Activated T-cell treated with anti-CD3 and anti-CD28 coated beads, Interleukin-2, amount 50 U/mL, for 72 hours (primary cell): ENCODE measurements around the gene PCYT2. TPM values are rescaled to one million over a fixed set of nuclear protein-coding genes. Genes with fewer than 3 reads are reported as not detected.
"Not testable (repeated sequence)": the region's sequence is repeated elsewhere in the genome, so short reads cannot be mapped to it uniquely, and the experiment has no call there.

ENCODE experiments used
- ATAC-seq, 2 donors: fragments of 150-1000 bp; cut with Tn5 transposase; replicated peaks in 1 of 2; 2 replicates each; pipeline ENCODE4 v1.10.0; 2021; ENCODE audit warnings: moderate library complexity in 2 of 2, mild to moderate bottlenecking in 1 of 2
- DNase-seq, 2 donors: peaks; one replicate each; pipeline ENCODE4 v3.0.0; 2021 to 2022; ENCODE audit warnings: mixed read lengths in 1 of 2
- H3K27ac Mint-ChIP-seq: one replicate; pipeline ENCODE4 v1.8.0; 2022; ENCODE audit warnings: mild to moderate bottlenecking, moderate library complexity, mixed read lengths
- H3K27me3 Mint-ChIP-seq: one replicate; pipeline ENCODE4 v1.8.0; 2022; ENCODE audit warnings: low read depth, mixed read lengths
- H3K36me3 Mint-ChIP-seq, 2 donors: one replicate each; pipeline ENCODE4 v1.8.0; 2022; ENCODE audit warnings: mixed read lengths in 2 of 2, mild to moderate bottlenecking in 1 of 2; ENCODE audit not compliant: insufficient read depth in 2 of 2
- H3K4me1 Mint-ChIP-seq: one replicate; pipeline ENCODE4 v1.8.0; 2022; ENCODE audit warnings: low read depth, mixed read lengths
- H3K4me3 Mint-ChIP-seq, 2 donors: one replicate each; pipeline ENCODE4 v1.8.0; 2022; ENCODE audit warnings: mild to moderate bottlenecking in 2 of 2, mixed read lengths in 2 of 2, moderate library complexity in 2 of 2
- H3K9me3 Mint-ChIP-seq, 2 donors: one replicate each; pipeline ENCODE4 v1.8.0; 2022; ENCODE audit warnings: mixed read lengths in 2 of 2
- total RNA-seq, 2 donors: library from RNA; stranded (reverse); gene quantifications; one replicate each; pipeline ENCODE4 v1.2.3, GENCODE V29; 2022

The PCYT2 gene
- total RNA-seq = 10 to 100 TPM; 13.9 to 14.2 TPM

DNA sequence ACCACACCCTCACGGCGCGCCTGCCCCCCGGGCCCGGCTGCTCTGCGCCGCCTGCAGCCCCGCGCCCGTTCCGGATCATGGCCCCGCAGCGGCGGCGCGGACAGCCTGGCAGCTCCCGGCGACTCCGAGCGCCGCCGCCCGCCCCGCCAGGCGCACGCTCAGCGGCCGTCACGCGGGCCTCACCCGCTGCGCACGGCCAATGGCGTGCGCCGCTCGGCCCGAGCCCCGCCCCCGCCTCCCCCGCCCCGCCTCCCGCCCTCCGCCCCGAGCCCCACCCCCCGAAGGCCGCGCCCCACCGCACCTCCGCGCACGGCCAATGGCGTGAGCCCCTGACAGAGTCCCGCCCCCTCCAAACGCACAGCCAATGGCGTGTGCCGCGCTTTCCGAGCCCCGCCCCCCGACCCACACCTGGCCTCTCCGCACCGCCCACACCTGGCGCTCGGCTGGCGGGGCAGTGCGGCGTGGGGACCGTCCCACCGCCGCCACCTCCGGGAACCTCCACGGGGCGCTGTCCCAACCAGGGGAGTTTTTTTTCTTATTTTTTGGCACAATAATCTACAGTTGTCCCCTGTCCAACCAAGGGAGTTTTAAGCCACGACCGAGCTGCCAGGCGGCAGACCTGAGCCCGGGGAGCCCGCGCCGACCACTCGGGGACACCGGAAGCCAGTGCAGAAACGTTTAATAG lies at the start of gene PCYT2:
PCYT2 (minus strand) TSS at position 123 of the 685 bp plus-strand sequence; CDS start at position 79, 44 bp downstream.
- Mint-ChIP-seq H3K4me1 (peaks cover 36% of the 10 kb centered on the region), H3K27me3 (no peaks in the 10 kb centered on the region), H3K36me3 (peaks cover 1 to 11% of the 10 kb centered on the region in 2 donors), H3K27ac (no peak within 1 kb of the TSS), H3K9me3 (no peaks in the 10 kb centered on the region), H3K4me3 (peak within 1 kb of the TSS; percentile 83 to 85)
- ATAC-seq (peak; percentile 92 to 93), DNase-seq (peak; percentile 95 to 96)

DNA sequence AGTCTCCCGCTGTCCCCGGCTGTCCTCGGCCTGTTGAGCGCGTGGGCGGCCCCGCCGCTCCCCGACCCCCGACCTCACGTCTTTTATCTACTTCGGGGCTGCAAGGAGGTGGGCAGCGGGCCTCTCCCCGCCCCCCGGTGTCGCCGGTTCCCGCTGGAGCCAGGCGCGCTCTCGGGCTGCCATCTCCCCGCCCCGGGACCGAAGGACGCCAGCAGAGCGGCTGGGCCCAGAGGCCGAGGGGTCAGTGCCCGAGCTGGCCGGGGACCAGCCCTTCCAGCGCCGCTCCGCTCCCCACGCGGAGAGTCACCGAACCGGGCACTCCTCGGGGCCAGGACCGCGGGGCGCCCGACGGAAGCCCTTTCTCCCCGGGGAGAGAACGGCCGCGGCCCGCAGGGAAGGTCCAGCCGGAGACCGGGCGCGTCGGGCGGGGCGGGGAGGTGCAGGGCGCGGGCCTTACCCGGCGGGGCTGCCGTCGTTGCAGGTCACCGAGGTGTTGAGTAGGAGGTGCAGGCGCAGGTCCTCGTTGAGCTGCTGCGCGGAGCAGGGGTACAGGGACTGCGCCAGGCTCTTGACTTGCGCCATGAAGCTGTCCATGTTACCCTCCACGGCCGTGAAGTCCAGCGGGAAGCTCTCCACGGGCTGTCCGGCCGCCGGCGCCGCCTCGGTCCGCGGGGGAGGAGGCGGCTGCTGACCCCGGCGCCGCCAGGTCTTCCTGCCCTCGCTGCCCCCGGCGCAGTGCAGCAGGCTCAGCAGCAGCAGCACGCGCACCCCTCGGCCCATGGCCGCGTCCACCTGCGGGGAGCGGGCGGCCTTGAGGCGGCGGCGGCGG lies 49.1 kb upstream of the PCYT2 start:
- Mint-ChIP-seq H3K4me3 (peak overlapping the region in 1 of 2 donors; percentile 34), H3K27me3 (peaks cover 14% of the 10 kb centered on the region), H3K27ac (no peak overlapping the region), H3K36me3 (no peaks in the 10 kb centered on the region), H3K9me3 (no peaks in the 10 kb centered on the region), H3K4me1 (no peaks in the 10 kb centered on the region)
- DNase-seq (no peak), ATAC-seq (peak; percentile 6 to 7)

DNA sequence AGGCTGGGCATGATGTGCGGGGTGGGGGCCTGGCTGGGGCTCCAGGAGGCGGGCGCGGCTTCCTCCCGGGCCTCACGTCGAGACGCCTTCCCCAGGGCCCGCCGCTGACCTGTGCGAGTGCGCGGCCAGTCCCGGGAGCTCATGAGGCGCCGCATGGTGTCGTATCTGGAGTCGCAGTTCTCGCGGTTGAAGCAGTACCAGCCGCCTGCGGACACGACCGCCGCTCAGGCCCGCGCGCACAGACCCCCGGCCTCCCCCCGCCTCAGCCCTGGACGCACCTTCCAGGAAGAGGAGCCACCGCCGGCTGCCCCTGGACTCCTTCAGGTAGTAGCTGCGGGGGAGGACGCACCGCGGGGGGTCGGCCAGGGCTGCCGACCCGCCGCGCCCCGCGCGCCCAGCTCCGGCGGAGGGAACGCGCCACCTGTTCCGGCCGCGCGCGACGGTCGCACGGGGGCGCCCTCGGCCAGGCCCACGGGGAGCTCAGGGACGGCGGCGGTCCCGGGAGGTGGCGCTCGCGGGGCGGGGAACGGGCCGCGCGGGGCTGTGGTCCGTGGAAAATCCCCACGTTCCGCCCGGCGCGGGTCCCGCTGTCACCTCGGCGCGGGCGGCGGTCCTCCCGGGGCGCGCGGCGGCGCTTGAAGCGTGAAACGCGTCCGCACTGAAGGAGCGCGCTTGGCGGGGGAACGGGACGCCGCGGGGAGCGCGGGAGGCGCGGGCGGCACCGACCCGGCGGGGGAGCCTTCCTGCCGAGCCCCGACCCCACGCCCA lies 48.3 kb upstream of the PCYT2 start:
- no peak overlapping the region for H3K27ac Mint-ChIP-seq
- peak overlapping the region; percentile 74 for H3K4me3 Mint-ChIP-seq

DNA sequence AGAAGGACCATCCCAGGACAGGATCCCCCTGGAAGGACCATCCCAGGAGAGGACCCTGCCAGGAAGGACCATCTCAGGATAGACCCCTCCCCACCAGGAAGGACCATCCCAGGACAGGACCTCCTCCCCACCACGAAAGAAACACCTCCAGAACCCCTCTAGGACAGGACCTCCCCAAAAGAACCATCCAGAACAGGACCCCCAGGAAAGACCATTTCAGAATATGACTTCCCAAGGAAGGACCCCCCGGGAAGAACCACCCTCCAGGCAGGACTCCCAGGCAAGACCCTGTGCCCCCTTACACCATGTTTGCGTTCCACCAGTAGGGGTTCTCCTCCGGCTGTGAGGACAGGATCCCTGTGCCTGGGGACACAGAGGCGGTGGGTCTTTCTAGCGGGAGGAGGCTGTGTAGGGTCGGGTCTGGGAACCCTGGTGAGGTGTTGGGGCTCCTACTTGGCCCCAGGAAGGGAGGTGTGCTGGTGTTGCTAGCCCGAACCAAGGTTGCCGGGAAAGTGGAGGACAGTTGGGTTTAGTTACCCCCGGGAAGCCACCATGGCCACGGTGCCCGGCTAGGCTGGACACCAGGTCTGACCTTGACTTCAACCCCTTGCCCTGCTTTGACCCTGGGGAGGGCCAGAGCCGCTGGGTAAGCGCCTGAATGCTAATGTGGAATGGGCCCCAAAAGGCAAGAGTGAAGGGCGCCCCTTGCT lies 47.6 kb upstream of the PCYT2 start:
- no peak for ATAC-seq
- Mint-ChIP-seq H3K4me1 (no peaks in the 10 kb centered on the region), H3K36me3 (no peaks in the 10 kb centered on the region), H3K9me3 (no peaks in the 10 kb centered on the region), H3K4me3 (peak overlapping the region; percentile 74), H3K27ac (no peak overlapping the region), H3K27me3 (peaks cover 14% of the 10 kb centered on the region)
- DNase-seq = no peak

More for the DNA sequence above, 48.3 kb upstream of the PCYT2 start:
- H3K27me3 Mint-ChIP-seq = peaks cover 14% of the 10 kb centered on the region
- no peaks in the 10 kb centered on the region for H3K36me3 Mint-ChIP-seq
- peak; percentile 87 to 92 for DNase-seq
- no peaks in the 10 kb centered on the region for H3K9me3 Mint-ChIP-seq
- H3K4me1 Mint-ChIP-seq = no peaks in the 10 kb centered on the region
- ATAC-seq = peak; percentile 95 to 96

DNA sequence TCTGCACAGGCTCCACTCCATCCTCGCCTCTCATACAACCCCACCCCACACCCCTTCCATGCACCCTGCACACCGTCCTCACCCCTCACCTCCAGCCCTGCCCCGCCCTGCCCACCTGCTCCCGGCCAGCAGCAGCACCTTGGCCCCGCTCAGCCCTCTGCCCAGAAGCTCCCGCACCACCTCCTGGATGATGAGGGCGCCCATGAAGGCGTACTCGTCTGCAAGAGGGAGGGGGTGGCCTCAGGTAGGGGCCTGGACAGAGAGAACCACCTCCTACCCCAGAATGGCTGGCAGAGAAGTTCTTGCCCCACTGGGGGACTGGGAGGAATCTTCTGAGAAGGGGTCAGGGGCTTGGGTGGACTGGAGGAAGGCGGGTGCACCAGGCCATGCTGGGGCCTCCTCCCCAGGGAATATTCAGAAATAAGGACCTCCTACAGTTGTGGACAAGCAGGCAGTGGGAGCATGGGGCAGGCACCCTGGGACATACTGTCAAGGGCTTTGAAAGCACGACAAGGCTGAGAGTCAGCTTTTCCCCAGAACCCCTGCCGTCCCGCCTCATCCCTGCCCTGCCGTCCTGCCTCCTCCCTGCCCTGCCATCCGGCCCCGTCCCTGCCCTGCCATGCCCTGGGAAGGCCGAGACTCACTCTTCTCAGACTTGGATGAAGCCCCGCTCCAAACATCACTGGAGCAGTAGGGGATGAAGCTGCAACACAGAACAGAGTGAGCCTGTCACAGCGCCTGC lies 46.7 kb upstream of the PCYT2 start:
- Mint-ChIP-seq H3K4me1 (no peaks in the 10 kb centered on the region), H3K27ac (no peak overlapping the region), H3K9me3 (no peaks in the 10 kb centered on the region), H3K27me3 (peaks cover 14% of the 10 kb centered on the region), H3K36me3 (no peaks in the 10 kb centered on the region), H3K4me3 (peak overlapping the region in 1 of 2 donors; percentile 74)
- no peak for DNase-seq
- ATAC-seq = no peak

DNA sequence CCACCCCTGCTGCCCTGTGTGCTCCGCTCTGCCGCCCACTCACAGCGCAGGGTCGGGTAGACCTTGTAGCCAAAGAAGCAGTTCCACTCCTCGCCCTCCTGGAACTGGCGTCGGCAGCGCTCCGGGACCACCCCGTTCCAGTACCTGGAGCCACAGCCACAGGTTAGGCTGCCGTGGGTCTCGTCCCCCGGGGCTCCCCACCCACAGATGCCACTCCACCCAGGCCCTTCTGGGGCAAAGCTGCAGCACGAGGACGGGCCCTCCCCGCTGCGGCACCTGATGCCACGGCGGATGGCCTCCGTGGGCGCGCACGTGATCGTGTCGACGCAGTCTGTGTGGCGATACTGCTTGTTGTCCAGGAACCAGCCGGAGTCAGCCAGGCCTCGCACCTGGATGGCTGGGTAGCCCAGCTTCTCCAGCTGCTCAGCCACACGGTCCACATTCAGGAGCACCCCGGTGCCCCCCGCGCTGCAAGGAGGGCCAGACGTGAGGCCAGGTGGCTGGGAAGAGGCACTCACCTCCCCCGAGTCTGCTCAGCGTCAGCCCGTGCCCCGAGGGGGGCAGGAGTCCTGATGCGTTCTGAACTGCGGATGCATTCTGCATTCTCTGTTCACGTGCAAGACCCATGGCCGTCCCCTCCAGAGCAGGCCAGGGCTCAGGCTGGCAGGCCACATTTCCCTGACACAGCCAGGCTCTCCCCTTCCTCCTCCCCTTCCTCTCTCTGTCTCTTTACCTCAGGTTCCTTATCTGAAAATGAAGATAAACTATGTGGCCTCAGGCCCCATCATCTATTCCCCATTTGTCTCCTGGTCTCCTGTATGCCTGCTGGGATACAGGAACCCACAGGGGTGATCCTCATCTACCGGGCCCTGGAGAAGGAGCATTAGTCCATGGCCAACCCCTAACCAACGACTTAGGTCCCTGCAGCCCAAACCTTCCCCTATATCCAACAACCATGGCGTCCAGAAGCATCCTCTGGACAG lies 45.7 kb upstream of the PCYT2 start:
- Mint-ChIP-seq H3K27ac (no peak overlapping the region), H3K36me3 (no peaks in the 10 kb centered on the region), H3K27me3 (peaks cover 8% of the 10 kb centered on the region), H3K4me3 (no peak overlapping the region), H3K9me3 (no peaks in the 10 kb centered on the region), H3K4me1 (no peaks in the 10 kb centered on the region)
- ATAC-seq (no peak), DNase-seq (no peak)

DNA sequence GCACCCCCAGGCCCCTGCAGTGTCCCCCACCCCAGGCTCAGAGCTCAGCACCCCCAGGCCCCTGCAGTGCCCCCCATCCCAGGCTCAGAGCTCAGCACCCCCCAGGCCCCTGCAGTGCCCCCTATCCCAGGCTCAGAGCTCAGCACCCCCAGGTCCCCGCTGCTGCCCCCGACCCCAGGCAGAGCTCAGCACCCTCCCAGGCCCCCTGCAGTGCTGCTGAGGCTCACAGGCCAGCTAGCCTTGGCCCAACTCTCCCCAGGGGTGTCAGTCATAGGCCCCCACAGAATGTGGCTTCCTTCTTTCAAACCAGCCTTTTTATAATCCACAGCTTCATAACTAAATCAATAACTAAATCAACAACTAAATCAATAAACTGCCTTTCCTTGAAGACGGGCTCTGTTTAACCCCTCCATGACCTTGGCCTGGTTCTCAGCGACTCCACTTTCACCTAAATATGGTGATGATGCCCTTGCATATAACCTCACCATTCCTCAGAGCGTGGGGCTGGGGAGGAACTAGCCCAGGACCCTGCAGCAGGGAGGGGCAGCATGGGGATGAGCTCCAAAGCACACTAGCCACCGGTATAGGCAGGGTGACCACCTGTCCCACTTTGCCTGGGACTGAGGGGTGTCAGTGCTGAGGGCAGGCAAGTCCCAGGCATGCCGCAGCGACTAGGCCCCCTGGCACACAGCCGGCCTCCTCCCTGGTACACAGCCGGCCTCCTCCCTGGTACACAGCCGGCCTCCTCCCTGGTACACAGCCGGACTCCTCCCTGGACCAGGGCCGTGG lies 44.8 kb upstream of the PCYT2 start:
- ATAC-seq = no peak
- H3K27ac Mint-ChIP-seq = no peak overlapping the region
- DNase-seq = no peak
- no peak overlapping the region for H3K4me3 Mint-ChIP-seq
- H3K9me3 Mint-ChIP-seq = no peaks in the 10 kb centered on the region
- no peaks in the 10 kb centered on the region for H3K36me3 Mint-ChIP-seq
- H3K4me1 Mint-ChIP-seq = no peaks in the 10 kb centered on the region
- peaks cover 8% of the 10 kb centered on the region for H3K27me3 Mint-ChIP-seq

DNA sequence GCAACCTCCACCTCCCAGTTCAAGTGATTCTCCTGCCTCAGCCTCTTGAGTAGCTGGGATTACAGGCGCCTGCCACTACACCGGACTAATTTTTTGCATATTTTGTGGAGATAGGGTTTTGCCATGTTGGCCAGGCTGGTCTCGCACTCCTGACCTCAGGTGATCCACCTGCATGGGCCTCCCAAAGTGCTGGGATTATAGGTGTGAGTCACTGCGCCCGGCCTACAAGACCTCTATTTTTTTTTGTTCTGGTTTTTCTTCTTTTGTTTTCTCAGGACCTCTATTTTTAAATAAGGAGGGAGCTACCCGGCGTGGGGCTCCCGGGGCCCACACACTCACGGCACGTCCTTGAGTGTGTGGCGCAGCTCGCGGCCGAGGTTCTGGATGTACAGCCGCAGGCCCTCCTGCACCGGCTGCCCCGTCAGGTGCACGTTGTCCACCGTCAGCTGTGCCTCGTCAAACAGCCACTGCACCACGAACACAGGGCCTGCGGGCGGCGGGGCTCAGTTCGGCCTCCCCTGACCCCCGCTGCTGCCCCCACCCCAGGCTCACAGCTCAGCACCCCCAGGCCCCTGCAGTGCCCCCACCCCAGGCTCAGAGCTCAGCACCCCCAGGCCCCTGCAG lies 44.0 kb upstream of the PCYT2 start:
- DNase-seq (no peak), ATAC-seq (no peak)
- H3K9me3 Mint-ChIP-seq = no peaks in the 10 kb centered on the region
- no peak overlapping the region for H3K27ac Mint-ChIP-seq
- peaks cover 8% of the 10 kb centered on the region for H3K27me3 Mint-ChIP-seq
- no peaks in the 10 kb centered on the region for H3K36me3 Mint-ChIP-seq
- H3K4me3 Mint-ChIP-seq = no peak overlapping the region
- H3K4me1 Mint-ChIP-seq = no peaks in the 10 kb centered on the region

DNA sequence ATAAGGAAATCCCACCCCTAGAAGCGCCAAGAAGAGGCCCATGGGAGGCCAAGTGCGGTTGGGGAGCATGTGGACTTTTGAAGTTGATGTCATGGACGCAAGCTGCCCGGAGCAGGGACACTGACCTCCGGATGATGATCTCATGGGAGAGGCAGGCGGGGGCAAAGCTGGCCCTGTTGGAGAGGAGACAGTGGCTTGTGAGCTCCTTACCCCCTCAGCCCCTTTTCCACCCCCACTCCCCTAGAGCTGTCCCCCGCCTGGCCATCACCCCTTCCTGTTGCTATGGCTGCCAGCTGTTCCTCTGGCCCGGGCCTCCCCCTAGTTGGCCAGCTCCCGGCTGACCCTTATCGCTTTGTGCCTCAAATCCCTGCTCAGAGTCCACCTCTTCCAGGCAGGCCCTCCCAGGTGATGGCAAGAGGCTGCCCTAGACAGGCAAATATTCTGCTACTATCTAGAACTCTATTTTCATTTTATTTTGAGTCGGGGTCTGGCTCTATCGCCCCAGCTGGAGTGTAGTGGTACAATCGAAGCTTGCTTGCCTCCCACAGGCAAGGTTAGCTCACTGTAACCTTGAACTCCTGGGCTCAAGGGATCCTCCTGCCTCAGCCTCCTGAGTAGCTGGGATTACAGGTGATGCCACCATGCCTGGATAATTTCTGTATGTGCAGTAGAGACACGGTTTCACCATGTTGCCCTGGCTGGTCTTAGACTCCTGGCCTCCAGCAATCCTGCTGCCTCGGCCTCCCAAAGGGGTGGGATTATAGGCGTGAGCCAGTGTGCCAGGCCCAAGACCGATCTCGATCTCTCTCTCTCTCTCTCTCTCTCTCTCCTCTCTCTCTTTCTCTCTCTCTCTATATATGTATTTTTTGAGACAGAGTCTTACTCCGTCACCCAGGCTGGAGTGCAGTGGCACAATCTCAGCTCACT lies 43.2 kb upstream of the PCYT2 start:
- DNase-seq (no peak), ATAC-seq (no peak)
- Mint-ChIP-seq H3K9me3 (no peaks in the 10 kb centered on the region), H3K27ac (no peak overlapping the region), H3K27me3 (peaks cover 8% of the 10 kb centered on the region), H3K4me1 (no peaks in the 10 kb centered on the region), H3K4me3 (no peak overlapping the region), H3K36me3 (no peaks in the 10 kb centered on the region)

DNA sequence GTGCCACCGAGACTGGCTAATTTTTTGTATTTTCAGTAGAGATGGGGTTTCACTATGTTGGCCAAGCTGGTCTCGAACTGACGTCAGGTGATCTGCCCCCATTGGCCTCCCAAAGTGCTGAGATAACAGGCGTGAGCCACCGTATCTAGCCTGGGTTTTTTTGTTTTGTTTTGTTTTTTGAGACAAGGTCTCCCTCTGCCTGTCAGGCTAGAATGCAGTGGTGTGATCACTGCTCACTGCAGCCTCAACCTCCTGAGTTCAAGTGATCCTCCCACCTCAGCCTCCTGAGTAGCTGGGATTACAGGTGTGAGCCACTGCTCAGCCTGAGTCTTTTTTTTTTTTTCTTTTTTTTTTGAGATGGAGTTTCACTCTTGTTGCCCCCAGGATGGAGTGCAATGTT lies 42.2 kb upstream of the PCYT2 start:
- not testable (repeated sequence) for H3K36me3 Mint-ChIP-seq, DNase-seq, H3K27ac Mint-ChIP-seq, H3K27me3 Mint-ChIP-seq, ATAC-seq, H3K9me3 Mint-ChIP-seq, H3K4me3 Mint-ChIP-seq, H3K4me1 Mint-ChIP-seq
